ENCODE measurements around the gene RETN. TPM values are rescaled to one million over a fixed set of nuclear protein-coding genes. Genes with fewer than 3 reads are reported as not detected.

RETN gene
- total RNA-seq, 1 donor from 2014 or later: not detected

DNA sequence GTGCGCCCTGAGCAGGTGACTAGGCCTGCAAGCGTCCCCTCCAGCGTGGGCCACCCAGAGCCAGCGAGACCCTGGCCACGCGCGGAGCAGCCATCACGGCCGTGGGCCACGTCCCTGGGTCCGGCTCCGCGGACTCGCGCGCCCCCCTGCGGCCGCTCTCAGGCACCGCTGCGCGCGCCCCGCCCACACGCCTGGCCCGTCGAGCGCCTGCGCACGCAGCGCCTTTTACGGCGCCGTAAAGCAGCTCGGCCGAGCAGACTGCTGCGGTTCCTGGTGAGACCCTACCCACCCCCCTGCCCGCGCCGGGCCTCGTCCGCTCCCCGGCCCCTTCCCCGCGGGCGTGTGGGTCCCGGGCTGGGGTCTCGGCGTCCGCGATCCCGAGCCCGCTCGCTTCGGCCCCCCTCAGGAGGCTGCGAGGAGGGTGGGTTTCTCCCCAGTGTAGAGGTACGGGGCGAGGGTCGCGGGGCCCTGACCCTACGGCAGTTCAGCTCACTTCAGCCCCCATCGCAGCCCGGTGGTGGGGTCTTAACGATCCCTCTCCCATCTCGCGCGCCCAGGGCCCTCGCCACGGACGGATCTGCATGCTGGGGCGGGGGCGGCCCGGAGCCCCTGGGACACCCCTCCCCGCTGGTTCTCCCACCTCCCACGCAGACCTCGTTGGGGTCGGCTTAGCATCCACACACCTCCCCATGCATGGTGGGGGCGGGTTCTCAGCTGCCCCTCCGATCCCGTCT is 11.9 kb downstream of the RETN start, which contains the start of gene TRAPPC5:
Gene TRAPPC5 (plus strand): TSS at position 228 of the 734 bp plus-strand sequence. CDS start 1,421 bp downstream, outside the sequence.
- Mint-ChIP-seq H3K9me3 (ENCODE audit: unreplicated experiment) (no peaks in the 10 kb centered on the region), H3K27me3 (ENCODE audit: low read depth, unreplicated experiment) (peaks cover 34% of the 10 kb centered on the region), H3K27ac (ENCODE audit: unreplicated experiment) (peak within 1 kb of the TSS; percentile 66), H3K4me3 (ENCODE audit: unreplicated experiment) (peak within 1 kb of the TSS; percentile 89), H3K36me3 (ENCODE audit: low read depth, unreplicated experiment) (peaks cover 6% of the 10 kb centered on the region), H3K4me1 (ENCODE audit: low read depth, unreplicated experiment) (no peaks in the 10 kb centered on the region)
- Histone ChIP-seq H2AFZ (ENCODE audit: low read depth, low read length) (peak within 1 kb of the TSS; percentile 92), H3K9me3 (ENCODE audit: insufficient read depth, low read depth, low read length) (no peaks in the 10 kb centered on the region), H3K4me2 (ENCODE audit: low read length) (peak within 1 kb of the TSS; percentile 98), H3K27me3 (ENCODE audit: insufficient read depth, low read length) (peaks cover 5% of the 10 kb centered on the region), H4K20me1 (ENCODE audit: insufficient read depth, low read length) (peaks cover 30% of the 10 kb centered on the region), H3K27ac (ENCODE audit: low read depth, low read length) (peak within 1 kb of the TSS; percentile 65), H3K9ac (ENCODE audit: low read length) (peak within 1 kb of the TSS; percentile 97), H3K36me3 (ENCODE audit: insufficient read depth, low read length) (no peaks in the 10 kb centered on the region), H3K79me2 (ENCODE audit: insufficient read depth, low read length) (peaks cover 13% of the 10 kb centered on the region), H3K4me1 (ENCODE audit: insufficient read depth, low read length) (peaks cover 8% of the 10 kb centered on the region), H3K4me3 (ENCODE audit: insufficient read depth, low read depth, low read length) (peak within 1 kb of the TSS; percentile 87)
- DNase-seq (ENCODE audit: low read depth) (peak; percentile 51), FAIRE-seq (no peak)
- no peak for TF ChIP-seq EZH2 (IDR thresholded peaks at IDR 0.05; ENCODE audit: insufficient read depth, low read length)
- TF ChIP-seq, protein P1, sequence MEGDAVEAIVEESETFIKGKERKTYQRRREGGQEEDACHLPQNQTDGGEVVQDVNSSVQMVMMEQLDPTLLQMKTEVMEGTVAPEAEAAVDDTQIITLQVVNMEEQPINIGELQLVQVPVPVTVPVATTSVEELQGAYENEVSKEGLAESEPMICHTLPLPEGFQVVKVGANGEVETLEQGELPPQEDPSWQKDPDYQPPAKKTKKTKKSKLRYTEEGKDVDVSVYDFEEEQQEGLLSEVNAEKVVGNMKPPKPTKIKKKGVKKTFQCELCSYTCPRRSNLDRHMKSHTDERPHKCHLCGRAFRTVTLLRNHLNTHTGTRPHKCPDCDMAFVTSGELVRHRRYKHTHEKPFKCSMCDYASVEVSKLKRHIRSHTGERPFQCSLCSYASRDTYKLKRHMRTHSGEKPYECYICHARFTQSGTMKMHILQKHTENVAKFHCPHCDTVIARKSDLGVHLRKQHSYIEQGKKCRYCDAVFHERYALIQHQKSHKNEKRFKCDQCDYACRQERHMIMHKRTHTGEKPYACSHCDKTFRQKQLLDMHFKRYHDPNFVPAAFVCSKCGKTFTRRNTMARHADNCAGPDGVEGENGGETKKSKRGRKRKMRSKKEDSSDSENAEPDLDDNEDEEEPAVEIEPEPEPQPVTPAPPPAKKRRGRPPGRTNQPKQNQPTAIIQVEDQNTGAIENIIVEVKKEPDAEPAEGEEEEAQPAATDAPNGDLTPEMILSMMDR (IDR thresholded peaks at IDR 0.05; ENCODE audit: insufficient read depth, low read depth, low read length): peak; percentile 58

GRCh38 chr19:7681340-7682174 is 12.7 kb downstream of the RETN start:
- Histone ChIP-seq H3K9ac (ENCODE audit: low read length) (peak overlapping the region; percentile 97), H3K79me2 (ENCODE audit: insufficient read depth, low read length) (peaks cover 13% of the 10 kb centered on the region), H4K20me1 (ENCODE audit: insufficient read depth, low read length) (peaks cover 30% of the 10 kb centered on the region), H3K27me3 (ENCODE audit: insufficient read depth, low read length) (peaks cover 5% of the 10 kb centered on the region), H3K4me3 (ENCODE audit: insufficient read depth, low read depth, low read length) (peak overlapping the region; percentile 87), H3K4me2 (ENCODE audit: low read length) (peak overlapping the region; percentile 98), H3K36me3 (ENCODE audit: insufficient read depth, low read length) (no peaks in the 10 kb centered on the region), H2AFZ (ENCODE audit: low read depth, low read length) (peak overlapping the region; percentile 89), H3K4me1 (ENCODE audit: insufficient read depth, low read length) (peaks cover 8% of the 10 kb centered on the region), H3K27ac (ENCODE audit: low read depth, low read length) (peak overlapping the region; percentile 65), H3K9me3 (ENCODE audit: insufficient read depth, low read depth, low read length) (no peaks in the 10 kb centered on the region)
- Mint-ChIP-seq H3K4me1 (ENCODE audit: low read depth, unreplicated experiment) (no peaks in the 10 kb centered on the region), H3K9me3 (ENCODE audit: unreplicated experiment) (no peaks in the 10 kb centered on the region), H3K27ac (ENCODE audit: unreplicated experiment) (no peak overlapping the region), H3K4me3 (ENCODE audit: unreplicated experiment) (peak overlapping the region; percentile 89), H3K27me3 (ENCODE audit: low read depth, unreplicated experiment) (peaks cover 26% of the 10 kb centered on the region), H3K36me3 (ENCODE audit: low read depth, unreplicated experiment) (peaks cover 6% of the 10 kb centered on the region)
- FAIRE-seq: no peak
- TF ChIP-seq EZH2 (IDR thresholded peaks at IDR 0.05; ENCODE audit: insufficient read depth, low read length): no peak
- peak; percentile 35 for DNase-seq (ENCODE audit: low read depth)

GRCh38 chr19:7682175-7682855 is 13.5 kb downstream of the RETN start:
- Mint-ChIP-seq H3K36me3 (ENCODE audit: low read depth, unreplicated experiment) (peaks cover 6% of the 10 kb centered on the region), H3K9me3 (ENCODE audit: unreplicated experiment) (no peaks in the 10 kb centered on the region), H3K4me1 (ENCODE audit: low read depth, unreplicated experiment) (no peaks in the 10 kb centered on the region), H3K27me3 (ENCODE audit: low read depth, unreplicated experiment) (peaks cover 18% of the 10 kb centered on the region), H3K4me3 (ENCODE audit: unreplicated experiment) (peak overlapping the region; percentile 89), H3K27ac (ENCODE audit: unreplicated experiment) (no peak overlapping the region)
- Histone ChIP-seq H2AFZ (ENCODE audit: low read depth, low read length) (peak overlapping the region; percentile 89), H3K4me1 (ENCODE audit: insufficient read depth, low read length) (peaks cover 8% of the 10 kb centered on the region), H3K4me2 (ENCODE audit: low read length) (peak overlapping the region; percentile 98), H3K9me3 (ENCODE audit: insufficient read depth, low read depth, low read length) (no peaks in the 10 kb centered on the region), H4K20me1 (ENCODE audit: insufficient read depth, low read length) (peaks cover 30% of the 10 kb centered on the region), H3K27me3 (ENCODE audit: insufficient read depth, low read length) (peaks cover 5% of the 10 kb centered on the region), H3K79me2 (ENCODE audit: insufficient read depth, low read length) (peaks cover 13% of the 10 kb centered on the region), H3K9ac (ENCODE audit: low read length) (peak overlapping the region; percentile 97), H3K36me3 (ENCODE audit: insufficient read depth, low read length) (no peaks in the 10 kb centered on the region), H3K27ac (ENCODE audit: low read depth, low read length) (no peak overlapping the region), H3K4me3 (ENCODE audit: insufficient read depth, low read depth, low read length) (no peak overlapping the region)
- DNase-seq (ENCODE audit: low read depth) (no peak), FAIRE-seq (no peak)
- TF ChIP-seq, protein P1 (IDR thresholded peaks at IDR 0.05; ENCODE audit: insufficient read depth, low read depth, low read length): no peak
- no peak for TF ChIP-seq EZH2 (IDR thresholded peaks at IDR 0.05; ENCODE audit: insufficient read depth, low read length)
